PFSK-1 (cell line): ENCODE results near the gene SLC17A9.

Source experiments
- POLR2AphosphoS5 ChIP-seq: IDR thresholded peaks from 2 replicates; pipeline ENCODE4 v1.6.1; 2012; ENCODE audit warnings: low read depth, mild to moderate bottlenecking, control low read depth, low read length, moderate library complexity
- SIN3A ChIP-seq: IDR thresholded peaks from 2 replicates; pipeline ENCODE4 v1.6.1; 2012; ENCODE audit warnings: mild to moderate bottlenecking, low read length, moderate library complexity, borderline replicate concordance; ENCODE audit not compliant: insufficient read depth
- TAF1 ChIP-seq: IDR thresholded peaks from 2 replicates; pipeline ENCODE4 v1.6.1; 2012; ENCODE audit warnings: low read length, control low read depth, borderline replicate concordance; ENCODE audit not compliant: insufficient read depth
- TF ChIP-seq, protein P1 (sequence below), 2 experiments: IDR thresholded peaks; 2 replicates each; pipeline versions ENCODE4 v1.6.1 to v1.8.0; 2011 to 2012; ENCODE audit warnings: low read depth in 2 of 2, low read length in 2 of 2, control low read depth in 1 of 2, inconsistent platforms in 1 of 2, mild to moderate bottlenecking in 1 of 2, moderate library complexity in 1 of 2; ENCODE audit not compliant: insufficient read depth in 1 of 2

DNA sequence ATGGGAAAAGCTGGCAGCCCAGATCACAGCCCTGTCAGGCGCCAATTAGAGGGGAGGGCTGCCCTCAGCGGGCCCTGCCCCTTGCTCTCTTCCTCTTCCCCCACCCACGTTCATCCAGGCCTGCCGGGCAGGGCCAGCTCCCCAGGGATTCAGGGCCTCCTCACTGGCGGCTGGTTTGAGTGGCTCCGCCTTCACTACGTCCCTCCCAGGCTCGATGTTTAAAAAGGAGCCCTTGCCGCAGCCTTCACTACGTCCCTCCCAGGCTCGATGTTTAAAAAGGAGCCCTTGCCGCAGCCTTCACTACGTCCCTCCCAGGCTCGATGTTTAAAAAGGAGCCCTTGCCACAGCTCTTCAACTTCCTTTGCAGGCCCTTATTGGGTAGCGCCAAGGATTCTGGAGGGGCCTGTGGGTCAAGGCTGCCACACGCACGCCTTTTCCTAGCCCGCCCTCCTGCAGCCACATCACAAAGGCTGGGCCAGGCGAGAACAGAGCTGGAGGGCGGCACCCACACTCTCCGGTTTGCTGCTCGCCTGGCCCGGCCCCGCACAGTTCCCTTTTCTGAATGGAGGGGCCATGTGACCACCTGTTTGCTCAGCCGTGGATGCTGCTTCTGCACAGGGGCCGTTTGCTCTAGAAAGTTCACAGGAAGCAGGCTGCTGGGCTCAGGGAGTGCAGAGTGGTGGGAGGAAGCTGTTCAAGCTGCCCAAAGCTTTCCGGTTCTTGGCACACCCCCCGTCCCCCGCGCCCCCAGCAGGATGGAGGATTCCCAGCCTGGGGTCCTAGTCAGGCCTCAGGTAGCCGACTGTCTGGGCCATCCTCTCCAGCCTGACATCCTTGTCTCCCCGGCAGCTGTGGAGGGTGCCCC, 1.6 kb downstream of the SLC17A9 start:
- TF ChIP-seq TAF1 (no peak), SIN3A (no peak), POLR2AphosphoS5 (no peak; the same call in 1 of the 2 replicates)
- TF ChIP-seq, protein P1, sequence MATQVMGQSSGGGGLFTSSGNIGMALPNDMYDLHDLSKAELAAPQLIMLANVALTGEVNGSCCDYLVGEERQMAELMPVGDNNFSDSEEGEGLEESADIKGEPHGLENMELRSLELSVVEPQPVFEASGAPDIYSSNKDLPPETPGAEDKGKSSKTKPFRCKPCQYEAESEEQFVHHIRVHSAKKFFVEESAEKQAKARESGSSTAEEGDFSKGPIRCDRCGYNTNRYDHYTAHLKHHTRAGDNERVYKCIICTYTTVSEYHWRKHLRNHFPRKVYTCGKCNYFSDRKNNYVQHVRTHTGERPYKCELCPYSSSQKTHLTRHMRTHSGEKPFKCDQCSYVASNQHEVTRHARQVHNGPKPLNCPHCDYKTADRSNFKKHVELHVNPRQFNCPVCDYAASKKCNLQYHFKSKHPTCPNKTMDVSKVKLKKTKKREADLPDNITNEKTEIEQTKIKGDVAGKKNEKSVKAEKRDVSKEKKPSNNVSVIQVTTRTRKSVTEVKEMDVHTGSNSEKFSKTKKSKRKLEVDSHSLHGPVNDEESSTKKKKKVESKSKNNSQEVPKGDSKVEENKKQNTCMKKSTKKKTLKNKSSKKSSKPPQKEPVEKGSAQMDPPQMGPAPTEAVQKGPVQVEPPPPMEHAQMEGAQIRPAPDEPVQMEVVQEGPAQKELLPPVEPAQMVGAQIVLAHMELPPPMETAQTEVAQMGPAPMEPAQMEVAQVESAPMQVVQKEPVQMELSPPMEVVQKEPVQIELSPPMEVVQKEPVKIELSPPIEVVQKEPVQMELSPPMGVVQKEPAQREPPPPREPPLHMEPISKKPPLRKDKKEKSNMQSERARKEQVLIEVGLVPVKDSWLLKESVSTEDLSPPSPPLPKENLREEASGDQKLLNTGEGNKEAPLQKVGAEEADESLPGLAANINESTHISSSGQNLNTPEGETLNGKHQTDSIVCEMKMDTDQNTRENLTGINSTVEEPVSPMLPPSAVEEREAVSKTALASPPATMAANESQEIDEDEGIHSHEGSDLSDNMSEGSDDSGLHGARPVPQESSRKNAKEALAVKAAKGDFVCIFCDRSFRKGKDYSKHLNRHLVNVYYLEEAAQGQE (IDR thresholded peaks at IDR 0.05; ENCODE audit: insufficient read depth in 1 of 2, low read depth in 2 of 2, low read length in 2 of 2), result no peak
